ENCODE data around the gene TSSK6. TPM values are rescaled to one million over a fixed set of nuclear protein-coding genes. Genes with fewer than 3 reads are reported as not detected.

The TSSK6 gene
- total RNA-seq, 2 experiments from 2014 or later: 2.5 to 2.8 TPM

Other genes with a start within 250 kb of the TSSK6 start
- not detected for gene TM6SF2, start 242.2 kb downstream of the TSSK6 start, total RNA-seq
- 10 to 100 TPM; 54.6 to 61.0 TPM for gene SUGP1, start 195.0 kb downstream of the TSSK6 start, total RNA-seq
- 10 to 100 TPM; 43.1 to 47.4 TPM for gene MAU2, start 194.7 kb downstream of the TSSK6 start, total RNA-seq
- gene GATAD2A, start 109.9 kb downstream of the TSSK6 start, total RNA-seq: 100 to 1,000 TPM; 188 TPM
- gene NDUFA13, start 677 bp upstream of the TSSK6 start, total RNA-seq: 100 to 1,000 TPM; 337 to 339 TPM
- 1 to 10 TPM; 7.3 to 8.8 TPM for gene YJEFN3, start 13.4 kb upstream of the TSSK6 start, total RNA-seq
- under 1 TPM; 0.15 to 0.30 TPM for gene CILP2, start 22.7 kb upstream of the TSSK6 start, total RNA-seq
- gene PBX4, start 103.1 kb upstream of the TSSK6 start, total RNA-seq: 10 to 100 TPM; 13.6 to 14.9 TPM
- 10 to 100 TPM; 24.9 to 25.5 TPM for gene LPAR2, start 112.7 kb upstream of the TSSK6 start, total RNA-seq
- 10 to 100 TPM; 58.1 to 60.9 TPM for gene GMIP, start 128.1 kb upstream of the TSSK6 start, total RNA-seq
- 10 to 100 TPM; 88.6 to 96.1 TPM for gene ATP13A1, start 148.1 kb upstream of the TSSK6 start, total RNA-seq
- gene ZNF101, start 153.3 kb upstream of the TSSK6 start, total RNA-seq: 10 to 100 TPM; 63.9 to 65.7 TPM
- 1 to 10 TPM; 5.6 to 5.7 TPM for gene ZNF14, start 217.6 kb upstream of the TSSK6 start, total RNA-seq